DMS153 (cell line): ENCODE measurements around the gene GRM3.

Experiments
- DNase-seq: peaks from one replicate; lab custom pipeline; 2025; lab: John Stamatoyannopoulos, UW

Gene GRM3

DNA sequence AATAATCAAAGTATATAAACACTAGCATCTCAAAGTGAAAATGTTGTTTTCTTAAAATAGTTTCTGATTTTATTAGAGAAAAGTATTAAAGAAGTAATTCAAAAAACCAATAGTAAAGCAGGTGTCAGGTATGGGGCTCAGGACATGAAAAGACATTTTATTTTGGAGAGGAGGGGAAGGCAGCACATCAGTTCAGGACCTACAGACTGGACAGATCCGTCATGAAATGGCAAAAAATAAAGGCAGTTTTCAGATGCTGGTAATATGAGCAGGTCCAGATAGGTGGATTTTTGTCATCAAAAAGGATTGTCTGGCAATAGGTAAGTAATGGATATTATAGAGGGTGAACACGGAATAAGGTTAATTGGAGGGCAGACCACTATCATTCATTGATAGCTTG is 49.0 kb downstream of the GRM3 start:
- DNase-seq, result no peak

DNA sequence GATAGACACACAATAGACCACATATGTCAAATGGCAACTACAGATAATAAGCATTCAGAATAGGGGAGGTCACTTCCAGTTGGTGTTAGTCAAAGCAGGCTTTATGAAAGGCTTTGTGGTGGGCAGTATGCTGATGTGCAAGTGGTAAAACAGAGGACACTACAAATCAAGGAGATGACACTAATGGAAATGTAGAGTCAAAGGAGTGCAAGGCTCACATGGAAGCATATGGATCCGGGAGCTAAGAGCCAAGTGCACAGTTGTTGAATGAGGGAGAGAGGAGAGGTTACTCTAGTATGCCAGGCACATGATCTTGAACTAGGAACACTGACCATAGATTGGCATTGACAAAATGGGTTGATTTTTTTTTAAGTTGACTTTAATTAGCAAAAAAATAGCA is 62.7 kb downstream of the GRM3 start:
- DNase-seq, result no peak

DNA sequence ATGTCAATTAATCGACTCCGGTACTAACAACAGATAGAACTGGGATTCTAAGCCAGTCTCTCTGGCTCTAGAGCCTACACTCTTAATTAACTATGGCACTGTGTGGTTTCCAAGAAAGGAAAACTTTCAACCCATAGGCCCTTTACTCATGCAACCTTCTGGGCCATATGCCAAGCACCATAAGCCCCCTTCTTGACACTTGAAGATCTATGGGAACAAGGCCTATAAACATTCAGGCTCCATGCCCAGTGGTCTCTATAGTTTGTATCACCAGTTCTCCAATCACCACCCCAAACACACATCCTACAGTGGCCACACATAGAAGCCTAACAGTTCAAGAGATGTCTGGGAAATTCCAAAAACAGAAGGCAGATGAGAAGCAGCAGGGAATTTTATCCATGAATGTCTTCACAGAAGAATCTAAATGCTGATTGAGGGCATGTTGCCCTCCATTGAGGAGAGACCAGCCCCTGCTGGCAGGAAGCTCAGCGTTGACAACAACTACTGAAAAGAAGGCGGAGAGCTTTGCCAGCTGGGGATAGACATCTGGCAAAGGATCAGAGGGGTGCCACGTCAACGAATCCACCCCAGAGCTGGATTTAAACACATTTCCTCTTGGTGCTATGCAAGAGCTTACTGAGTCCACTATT is 64.4 kb downstream of the GRM3 start:
- no peak for DNase-seq

DNA sequence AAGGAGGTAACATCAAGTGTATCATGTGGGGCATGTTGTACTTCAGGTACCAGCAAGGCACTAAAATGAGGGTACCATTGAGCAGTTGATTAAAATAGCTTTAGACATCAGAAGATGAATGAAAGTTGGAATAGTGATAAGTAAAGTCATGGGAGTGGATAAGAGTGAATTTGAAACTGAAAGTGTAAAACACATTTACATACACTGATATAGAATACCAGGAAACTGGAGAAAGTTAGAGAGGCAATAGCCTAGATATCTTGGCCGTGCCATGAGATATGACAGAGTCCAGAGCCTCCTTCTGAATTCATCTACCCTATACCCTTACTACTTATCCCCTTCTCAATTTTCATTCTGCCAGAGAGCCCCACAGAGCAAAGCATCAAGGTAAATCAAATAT is 76.6 kb downstream of the GRM3 start:
- DNase-seq, result no peak

DNA sequence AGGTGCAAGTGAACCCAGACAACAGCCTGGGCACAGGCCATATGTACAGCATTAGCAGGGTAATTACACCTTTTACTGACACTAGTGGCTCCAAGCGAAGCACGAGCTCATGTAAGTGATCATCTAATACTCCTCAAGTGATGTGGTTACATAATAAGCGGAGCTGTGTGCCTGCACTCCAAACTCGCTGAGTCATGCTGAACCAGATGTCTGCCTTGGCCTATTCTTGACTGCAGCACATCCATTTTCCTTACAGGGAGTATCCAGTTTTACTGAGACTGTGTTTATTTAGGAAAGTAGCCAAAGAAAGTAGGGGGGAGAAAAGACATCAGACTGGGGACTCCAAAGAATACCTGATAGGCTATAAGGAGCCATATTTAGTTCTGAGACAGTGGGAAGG is 90.1 kb downstream of the GRM3 start:
- DNase-seq, result no peak

DNA sequence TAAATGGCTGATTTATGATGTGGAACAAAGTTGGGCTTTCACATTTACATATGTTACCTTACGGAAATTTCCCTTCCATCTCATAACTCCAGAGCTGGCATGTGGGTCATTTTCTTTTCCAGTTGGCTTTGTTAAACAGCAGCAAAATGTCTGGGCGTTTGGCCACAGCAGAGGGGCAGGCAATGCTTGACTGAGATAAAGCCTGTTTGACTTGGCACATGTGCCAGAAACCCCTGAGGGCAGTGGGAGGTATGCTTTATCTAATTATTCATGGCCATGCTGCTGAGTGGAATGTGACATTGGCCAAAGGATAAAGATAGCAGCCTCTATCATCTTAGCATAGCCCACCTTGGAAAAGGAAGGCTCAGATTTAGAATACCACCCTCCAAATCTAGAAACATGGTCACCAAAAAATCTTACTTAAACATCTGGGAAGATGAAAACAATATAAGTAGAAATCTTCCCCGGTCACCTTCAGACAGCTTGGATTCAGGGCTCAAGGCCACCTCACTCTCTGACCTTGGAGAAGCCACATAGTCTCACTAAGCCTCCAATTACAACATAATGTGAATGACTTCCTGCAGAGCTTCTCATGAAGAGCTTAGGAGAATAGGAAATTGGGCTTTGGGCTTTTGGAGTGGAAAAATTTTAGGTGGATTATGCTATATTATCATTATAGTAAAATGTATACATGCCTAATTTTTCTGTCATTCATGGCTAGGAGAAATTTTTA is 101.5 kb downstream of the GRM3 start:
- no peak for DNase-seq

DNA sequence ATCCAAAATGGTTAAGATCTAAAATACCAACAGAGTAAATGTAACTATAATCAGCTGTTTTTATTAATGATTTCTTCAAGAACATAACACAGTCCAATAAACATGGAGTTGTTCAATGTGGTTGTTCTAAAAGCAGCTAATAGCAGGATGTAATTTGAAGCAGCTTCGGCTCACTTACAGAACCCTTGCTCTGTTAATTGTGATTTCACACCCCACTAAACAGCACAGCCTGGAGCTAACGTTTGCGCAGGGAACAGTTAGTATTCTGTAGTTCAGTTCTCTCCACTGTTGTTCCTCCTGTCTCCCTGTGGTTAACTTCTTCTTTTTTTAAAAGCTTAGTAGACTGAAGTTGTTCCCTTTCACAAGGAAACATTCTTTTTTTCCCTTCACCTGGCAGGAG is 104.0 kb downstream of the GRM3 start:
- no peak for DNase-seq

DNA sequence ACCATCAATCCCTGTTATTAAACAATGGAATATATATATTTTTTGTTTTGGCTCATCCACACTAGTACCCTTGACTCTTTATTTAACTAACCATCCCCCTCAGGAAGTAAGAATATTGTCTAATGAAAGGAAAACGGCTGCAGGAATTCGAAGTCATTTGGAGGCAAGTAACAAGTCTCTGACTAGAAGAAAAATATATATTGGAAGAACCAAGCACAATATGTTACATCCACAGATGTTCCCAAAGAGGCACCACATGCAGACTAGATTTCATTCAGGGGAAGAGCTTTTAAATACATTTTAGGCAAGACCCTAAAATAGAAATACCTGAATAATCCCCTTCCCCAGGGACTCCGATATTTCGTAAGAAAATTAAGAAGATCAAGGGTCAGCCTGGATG is 104.5 kb downstream of the GRM3 start:
- no peak for DNase-seq

DNA sequence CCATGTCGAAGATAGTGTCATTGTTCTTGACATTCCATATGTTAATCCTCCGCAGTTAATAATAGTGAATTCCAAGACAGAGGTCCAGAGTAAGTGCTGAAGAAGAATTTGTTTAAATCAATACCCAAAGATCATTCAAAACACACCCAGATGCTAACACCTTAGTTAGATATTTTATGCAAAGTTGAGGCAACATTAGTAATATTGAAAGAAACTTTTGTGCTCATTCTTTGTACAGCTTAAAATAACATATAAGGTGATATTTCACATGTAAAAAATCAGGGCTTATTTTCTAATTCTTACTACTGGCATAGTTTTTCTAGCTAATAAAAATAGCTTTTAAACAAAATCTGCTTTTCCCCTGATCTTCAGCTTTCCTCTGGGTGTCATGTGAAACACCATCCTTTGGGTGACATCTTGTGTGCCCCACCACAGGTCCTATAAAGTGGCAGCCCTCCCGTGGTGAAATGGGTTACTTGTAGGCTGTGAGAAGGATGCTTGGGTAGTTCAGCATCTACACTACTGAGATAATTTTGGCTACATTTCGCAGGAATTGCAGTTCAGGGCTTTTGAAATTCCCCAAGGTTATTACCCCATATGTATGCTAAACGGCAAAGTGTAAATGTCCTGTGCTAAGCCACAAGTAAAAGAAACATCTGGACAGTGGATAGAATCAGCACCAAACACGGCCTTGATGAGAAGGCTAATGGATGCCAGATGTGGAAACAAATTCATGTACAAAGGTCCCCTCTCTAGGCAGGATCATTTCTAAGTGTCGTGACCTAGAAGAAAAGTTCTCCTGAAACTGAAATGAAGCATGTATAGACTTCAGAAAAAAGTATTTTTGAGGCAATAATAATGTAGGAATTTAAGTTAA is 105.4 kb downstream of the GRM3 start:
- DNase-seq, result no peak

DNA sequence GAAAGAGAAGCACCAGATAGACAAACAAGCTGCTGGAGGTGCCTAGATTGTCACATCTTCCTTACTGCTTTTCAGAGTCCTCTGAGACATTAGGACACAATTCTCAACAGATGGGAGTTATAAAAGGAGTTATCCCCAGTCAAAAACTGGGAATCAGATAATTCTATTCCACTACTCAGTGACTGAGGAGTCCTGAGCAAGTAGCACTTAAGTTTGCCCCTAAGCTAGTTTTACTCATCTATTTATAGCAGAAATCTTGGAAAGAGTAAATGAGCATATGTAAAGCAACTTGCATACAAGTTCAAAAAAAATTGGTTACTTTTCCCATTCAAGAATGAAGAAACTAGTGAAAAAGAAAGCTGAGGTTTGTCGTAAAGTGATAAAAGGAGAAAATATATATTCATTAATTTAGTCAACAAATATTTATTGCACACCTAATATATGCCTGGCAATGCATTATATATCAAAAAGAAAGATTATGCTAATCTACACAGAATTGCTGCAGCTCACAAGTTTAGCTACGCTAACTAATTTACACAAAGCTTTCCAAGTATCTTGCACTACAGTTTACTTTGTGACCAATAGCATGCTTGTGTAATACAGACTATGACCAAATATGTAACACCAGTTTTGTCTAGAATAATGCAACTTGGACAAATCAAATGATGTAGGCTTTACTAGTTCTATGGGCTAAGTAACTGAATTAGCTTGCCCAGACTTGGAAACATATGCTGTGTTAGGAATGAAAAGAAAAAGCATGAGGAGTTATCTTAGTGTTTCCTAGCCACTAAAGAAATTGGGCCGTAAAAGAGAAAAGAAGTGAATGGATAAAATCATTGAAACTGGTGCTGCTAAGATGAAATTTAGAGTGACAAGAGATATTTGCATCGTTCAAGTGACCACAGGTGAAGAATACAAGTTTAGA is 106.3 kb downstream of the GRM3 start:
- no peak for DNase-seq

DNA sequence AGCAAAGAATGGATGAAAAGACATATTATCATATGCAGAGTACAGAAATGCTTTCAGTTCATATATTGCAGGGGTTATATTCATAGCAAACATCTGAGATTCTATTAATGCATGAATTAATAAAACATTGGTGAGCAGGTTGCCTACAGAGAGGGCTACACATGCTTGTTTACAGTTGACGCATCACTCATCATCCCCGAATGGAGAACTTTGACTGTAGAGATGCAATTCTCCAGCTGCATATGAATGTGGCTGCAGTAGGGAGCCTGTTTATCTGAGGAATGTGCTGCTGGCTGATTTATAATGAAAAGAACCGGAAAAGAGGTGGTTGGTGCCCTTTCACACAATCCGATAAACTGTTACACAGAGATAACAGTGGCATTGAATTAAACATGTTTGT is 116.5 kb downstream of the GRM3 start:
- DNase-seq, result no peak

DNA sequence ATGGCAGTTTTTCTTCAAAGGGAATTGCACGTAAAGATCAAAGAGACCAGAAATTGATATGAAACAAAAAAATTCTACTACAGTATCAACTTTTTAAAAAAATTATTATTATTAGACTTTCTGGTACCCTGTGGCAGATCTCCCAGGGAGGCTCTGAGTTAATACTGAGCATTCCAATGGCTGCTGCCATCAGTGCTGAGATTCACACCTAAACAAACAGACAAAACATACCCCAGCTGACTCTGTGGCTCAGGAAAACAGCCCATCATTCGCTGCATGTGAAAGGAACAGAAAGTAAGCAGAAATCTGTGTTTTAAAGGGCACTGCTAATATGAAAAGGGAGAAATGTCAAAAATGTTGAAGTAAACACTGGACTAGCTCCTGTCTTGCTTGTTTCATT is 118.4 kb downstream of the GRM3 start:
- no peak for DNase-seq

DNA sequence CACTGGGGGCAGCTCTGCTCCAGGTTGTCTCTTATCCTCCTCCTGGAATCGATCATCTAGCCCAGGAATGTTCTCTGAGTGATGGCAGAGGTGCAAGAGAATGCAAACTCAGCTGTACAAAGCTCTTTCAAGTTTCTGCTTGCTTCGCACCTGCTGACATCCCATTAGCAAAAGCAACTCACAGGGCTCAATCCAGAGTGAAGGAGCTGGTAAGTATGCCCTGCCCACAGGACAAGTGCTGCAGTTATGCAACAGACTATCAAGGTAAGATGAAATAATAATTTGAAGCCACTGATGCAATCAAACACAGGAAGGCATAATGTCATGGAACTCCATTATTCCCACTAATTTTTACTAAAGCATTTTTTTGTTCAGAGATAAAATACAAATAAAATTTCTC is 122.2 kb downstream of the GRM3 start:
- DNase-seq, result no peak

DNA sequence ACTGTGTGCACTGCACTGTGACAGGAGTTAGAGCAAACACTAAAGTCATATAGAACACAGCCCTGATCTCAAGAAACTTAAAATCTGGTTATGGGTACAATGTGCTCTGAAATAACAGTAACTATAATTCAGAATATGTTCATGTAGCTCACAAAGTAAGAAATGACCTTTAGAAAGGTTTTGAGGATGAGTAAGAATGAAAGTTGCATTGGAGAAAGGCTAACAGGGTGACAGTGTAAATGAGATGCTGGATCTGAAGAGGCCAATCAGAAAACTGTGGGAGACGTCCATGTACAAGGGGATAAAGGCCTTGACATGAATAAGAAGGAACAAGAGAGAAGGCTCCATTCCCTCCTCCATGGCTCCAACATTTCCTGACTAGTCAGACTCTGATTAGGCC is 124.7 kb downstream of the GRM3 start:
- DNase-seq, result no peak

DNA sequence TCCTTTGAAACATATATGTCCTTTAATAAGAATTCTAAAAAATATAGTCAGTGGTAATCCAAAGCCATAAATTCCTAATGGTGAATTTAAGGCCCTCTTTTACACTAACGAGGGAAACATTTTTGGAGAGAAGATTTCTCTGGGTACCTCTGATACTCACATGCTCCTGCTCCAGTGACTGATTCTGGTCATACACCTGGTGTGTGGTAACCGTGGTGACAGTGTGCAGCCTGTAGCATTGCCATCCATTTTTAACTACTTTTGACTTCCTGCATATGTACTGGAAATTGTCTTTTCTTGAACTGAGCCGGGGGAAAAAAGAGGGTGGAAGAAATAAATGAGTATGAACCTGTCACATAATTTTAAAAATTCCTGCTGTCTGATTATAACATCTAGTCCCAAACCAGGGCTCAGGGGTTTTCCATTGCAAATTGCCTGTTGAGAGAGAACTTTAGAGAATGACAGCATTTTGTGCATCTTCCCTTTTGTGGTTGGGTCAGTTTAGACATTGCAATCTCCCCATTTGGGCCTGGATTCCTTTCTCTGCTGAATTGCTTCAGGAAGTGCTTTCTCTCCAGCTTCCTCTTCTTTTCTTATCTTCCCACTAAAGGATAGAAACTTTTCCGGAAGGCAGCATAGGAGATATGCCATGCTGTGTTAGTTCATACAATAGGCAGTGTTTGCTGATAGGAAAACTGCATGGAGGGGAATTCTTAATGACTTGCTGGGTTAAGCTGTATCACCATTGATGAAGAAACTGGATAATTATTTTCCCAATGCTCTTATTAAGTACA is 125.5 kb downstream of the GRM3 start:
- DNase-seq, result no peak

DNA sequence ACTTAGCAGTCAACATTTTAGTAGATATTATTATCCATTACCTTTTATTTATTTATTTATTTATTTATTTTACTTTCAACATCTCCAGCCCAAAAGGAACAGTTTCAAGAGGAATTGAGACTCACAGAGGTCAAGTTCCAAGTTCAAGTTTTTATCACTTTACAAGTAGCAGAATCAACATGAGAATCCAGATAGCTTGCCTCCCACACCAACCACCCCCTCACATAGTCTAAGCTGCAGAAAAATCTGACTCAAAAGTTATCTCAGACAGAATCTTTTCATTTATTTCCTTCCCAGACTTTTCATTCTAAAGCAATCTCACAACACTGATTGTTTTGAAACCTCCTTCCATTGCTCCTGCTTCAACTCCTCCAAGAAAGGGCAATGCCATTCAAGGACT is 129.6 kb downstream of the GRM3 start:
- no peak for DNase-seq

DNA sequence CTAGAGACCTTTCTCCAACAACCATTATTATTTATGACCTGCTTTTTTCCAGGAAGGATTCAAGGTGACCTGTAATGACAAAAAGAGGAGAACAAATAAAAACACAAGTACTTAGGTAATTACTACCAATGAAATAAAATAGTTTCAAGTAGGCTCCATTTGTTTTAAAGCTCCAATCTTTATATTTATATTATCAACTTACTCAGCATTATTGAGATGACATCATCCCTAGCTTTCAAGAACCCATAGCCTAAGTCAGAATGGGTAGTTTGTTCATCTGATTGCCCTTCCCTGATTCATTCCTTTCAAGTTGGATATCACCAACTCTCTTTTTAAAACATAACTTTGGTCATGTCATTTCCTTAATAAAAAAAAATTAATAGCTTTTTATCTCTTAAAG is 131.5 kb downstream of the GRM3 start:
- DNase-seq, result no peak

DNA sequence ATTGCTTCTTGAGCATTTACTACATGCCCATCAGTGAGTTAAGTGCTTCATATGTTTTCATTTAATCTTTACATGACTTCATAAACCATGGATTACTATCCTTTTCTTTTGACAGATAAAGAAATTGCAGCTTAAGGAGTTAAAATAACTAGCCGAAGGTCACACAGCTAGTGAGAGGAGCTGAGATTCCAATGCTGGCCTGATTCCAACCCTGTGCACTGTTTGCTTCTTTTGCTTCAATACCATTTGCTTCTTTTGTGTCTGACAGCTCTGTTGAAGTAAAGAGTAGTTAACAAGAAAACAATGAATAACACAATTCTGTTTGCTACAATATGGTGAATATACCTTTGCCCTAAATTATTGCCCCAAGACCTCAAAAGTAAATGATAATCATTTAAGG is 132.4 kb downstream of the GRM3 start:
- DNase-seq, result no peak

DNA sequence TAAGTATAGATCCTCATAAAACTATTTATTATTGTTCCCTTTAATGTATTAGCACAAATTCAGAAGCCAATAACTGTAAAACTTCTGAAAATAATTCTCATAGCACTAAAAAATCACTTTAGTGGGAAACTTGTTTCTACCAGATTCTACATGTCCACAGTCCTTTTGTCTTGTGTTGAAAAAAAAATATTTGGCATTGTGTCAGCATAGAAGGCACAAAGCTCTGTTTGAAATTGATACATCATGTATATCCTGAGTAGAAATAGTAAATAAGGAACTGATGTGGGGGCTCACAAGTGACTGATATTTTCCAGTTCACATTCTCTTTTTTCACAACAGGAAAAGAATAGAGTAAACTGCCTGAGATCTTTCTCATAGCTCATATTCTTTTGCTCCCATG is 134.6 kb downstream of the GRM3 start:
- DNase-seq, result no peak

DNA sequence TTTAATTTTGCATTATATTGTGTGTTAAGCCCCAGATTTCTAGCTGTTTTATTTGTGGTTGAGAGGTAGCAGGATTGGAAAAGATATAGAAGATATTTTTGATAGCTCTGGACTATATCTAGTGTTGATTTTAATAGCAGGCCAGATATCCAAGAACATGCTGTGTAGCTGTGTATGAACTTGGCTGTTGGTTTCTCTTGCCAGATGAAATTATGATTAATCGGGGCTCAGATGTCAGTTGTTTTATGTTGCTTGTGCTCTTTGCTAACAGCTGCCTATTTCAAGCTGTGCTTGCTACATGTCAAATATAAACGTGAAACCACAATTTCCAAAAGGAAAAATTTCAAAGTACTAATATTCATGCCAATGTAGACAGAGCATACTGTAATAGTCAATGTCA is 141.1 kb downstream of the GRM3 start:
- no peak for DNase-seq

DNA sequence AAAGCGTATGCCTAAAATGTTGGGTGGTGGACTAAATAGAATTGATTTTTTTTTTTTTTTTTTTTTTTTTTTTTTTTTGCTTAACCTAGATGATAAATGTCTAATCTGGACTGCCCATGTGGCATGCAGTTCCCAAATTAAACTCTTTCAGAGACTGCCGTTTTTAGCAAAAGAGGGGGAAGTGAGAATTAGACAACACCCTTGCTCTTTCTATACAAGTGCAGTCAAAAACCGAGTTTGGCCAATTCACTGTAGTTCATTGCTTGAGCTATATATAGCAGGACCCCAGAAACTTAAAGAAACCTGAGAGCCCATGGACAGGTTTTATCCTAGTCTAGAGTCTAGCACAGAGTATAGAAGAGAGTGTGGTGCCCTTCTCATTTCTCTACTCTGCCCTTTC is 141.9 kb downstream of the GRM3 start:
- DNase-seq, result no peak
